Measurements from ENCODE around the gene UBAC2. TPM values are rescaled to one million over a fixed set of nuclear protein-coding genes. Genes with fewer than 3 reads are reported as not detected.

The UBAC2 gene
- polyA plus RNA-seq, 12 donors: 55.0 to 125 (median 89.2) TPM; not detected in 1

DNA sequence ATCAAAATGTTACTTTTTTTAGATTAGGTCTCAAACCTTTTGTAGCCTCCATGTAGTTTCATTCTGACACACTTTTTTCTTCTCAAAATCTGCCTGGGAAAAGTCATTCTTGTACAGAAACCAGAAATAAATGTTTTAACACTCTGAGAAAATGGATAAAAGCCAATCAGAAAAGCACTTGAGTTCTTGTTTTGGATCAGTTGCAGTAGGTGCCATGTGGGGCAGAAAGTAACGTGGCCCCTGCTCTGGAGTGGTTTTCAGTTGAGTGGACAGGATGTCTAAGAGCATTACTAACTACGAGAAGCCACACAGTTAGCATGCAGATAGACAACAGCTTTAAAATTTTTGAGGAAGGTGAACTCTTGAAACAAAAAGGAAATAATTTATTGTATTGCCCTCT lies 87.4 kb downstream of the UBAC2 start:
- no peak for DNase-seq

DNA sequence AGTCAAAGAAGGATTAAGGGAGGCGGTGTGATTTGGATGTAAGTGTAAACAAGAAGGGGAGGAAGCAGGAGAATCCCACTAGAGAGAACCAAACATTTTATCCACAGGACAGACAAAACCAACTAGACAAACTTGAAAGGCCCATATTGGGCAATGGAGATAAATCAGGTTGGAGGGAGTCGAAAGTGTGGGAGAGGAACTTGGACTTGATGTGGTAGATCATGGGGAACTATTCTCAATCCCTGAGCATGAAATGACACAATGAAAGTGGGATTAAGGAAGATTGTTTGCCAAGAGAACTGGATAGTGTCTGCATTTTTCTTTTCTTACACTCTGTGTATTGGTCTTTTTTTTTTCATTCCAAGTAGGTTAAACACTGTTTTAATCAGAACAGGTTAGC lies 88.6 kb downstream of the UBAC2 start:
- no peak for DNase-seq

DNA sequence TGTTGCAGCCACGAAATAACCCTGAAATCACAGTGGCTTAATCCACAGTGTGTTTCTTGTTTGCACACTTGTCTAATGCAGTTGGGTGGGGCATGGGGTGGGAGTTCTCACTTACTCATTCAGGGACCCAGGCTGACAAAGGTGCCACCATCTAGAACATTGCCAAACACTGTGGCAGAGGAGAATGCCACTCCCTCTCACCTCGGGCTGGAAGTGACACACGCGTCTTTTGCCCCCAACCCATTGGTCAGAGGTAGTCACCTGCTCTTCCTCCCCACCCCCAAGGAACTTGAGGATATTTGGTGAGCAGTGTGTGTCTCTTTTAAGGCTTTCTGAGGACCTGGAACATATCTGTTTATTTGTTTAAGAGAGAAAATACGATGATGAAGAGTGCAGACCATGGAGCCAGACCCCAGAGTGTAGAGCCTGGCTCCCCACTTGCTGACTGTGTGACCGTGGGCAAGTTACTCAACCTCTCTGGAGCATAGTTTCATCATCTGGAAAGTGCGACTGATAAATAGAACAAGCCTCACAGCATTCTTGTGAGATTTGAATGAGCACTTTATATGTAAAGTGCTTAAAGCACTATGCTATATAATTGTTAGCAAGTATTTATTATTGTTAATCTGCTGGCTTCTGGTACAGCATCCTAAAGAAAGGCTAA lies 89.2 kb downstream of the UBAC2 start:
- DNase-seq: no peak

GRCh38 chr13:99290894-99291293 lies 90.2 kb downstream of the UBAC2 start:
- DNase-seq: no peak

DNA sequence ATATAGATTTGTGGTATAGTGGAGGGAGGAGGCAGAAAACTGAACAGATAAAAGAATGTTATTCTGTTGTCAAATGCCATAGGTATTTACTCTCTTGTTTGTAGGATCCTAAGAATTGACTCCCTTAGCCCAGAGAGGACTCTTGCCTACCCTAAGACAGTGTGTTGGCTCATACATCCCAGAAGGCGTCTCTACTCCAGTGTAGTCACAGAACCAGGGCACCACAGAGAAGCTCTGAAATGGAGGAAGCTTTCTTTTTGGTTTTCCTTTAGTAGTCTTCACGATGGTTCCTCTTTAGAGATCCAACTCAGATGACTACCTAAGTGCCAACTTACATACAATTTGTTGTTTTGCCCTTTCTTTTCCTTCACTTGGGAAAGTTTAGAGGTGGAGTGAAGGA lies 92.5 kb downstream of the UBAC2 start:
- no peak for DNase-seq

GRCh38 chr13:99294198-99294597 lies 93.5 kb downstream of the UBAC2 start:
- no peak for DNase-seq

DNA sequence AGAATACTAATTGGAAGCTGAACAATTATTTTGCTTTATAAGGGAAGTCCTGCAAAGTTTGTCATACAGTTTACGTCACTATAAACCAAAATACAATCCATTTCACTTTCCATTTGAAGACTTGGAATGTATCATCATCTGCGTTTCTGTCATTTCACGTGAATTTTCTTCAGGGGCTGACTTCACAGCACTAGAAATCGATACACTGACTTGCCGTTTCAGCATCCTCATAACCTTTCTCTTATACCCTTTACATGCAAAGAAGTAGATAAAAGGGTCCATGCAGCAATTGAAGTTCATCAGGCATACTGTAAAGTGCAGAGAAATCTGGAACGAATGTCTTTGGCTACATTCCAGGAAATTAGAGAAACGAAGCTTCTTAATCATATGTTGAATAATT lies 94.3 kb downstream of the UBAC2 start:
- DNase-seq: no peak

DNA sequence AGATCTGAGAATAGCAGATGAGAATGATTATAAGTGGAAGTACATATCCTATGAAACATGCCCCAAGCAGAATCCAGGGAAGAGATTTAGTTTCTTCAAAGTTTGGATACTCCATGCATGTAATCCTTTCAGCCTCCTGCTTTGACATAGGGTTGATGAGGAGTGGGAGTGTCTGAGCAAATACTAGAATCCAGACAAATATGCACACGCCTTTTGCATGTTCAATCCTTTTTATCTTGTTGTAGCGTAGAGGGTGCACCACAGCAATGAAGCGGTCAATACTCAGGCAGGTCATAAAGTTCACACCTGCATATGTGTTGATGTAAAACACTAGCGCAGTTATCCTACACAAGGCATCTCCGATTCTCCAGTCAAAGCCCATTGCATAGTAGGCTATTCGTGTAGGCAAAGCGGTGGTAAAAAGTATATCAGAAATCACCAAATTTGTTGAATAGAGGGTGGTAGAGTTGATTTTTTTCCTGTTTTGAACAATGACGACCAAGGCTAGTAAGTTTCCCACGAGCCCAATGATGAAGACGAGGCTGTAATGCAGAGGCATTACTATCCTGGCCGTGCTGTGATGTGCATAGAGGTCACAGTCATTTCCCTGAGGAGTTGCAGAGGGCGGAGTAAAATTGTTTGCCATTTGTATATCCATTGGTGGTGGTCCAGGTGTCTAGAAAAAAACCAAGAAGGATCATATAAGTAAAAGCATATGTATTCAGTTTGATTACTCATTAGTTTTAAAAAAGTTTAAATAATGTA lies 95.0 kb downstream of the UBAC2 start:
- no peak for DNase-seq

DNA sequence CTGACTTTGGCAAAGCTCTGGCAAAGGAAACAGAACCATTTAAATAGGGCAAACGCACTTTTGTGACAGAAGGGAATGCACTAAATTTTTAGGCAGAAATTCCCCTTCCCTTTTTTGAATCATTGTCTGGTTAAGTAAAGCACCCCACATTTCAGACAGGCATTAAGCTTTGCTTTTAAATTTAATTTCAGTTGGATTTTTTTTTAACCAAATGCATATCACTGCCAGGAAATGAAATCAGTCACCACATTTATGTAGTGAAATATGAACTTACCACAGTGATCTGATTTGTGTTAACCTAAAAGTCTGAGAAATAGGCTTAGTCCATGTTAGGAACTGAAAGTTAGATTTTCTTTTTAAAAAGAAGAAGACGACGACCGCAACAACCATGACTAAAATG lies 95.7 kb downstream of the UBAC2 start:
- no peak for DNase-seq

DNA sequence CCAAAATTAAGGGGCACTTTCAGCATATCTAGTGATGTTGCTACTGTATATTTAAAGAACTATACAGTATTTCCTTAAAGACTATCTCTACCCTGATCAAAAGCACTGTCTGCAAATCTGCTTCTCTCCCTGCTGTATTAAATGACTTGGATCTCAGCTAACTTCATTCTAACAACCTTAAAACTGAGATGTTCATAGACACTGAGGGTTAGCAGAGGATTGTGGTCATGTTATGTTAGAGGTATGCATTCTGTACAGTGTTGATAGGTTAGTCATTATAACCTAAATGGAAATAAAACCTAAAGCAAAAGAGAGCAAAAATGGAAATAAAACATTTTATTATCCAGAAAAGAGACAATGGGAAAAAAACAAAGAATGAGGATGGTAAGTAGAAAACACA lies 96.7 kb downstream of the UBAC2 start:
- DNase-seq: no peak

DNA sequence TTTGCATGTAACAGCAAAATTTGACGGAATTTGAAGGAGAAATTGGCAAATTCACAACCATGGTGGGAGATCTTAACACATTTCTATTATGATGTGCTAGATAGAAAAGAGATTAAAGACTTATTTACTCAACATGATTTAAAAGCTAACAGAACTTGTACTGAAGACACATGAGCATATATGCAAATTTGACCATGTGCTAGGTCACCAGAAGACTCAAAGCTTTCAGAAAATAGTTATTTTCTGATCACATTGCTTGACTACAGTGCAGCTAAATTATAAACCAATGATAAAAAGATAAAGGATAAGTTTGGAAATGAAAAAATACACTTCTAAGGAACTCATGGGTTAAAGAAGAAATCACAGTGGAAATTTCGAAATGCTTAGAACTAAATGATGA lies 97.4 kb downstream of the UBAC2 start:
- no peak for DNase-seq

DNA sequence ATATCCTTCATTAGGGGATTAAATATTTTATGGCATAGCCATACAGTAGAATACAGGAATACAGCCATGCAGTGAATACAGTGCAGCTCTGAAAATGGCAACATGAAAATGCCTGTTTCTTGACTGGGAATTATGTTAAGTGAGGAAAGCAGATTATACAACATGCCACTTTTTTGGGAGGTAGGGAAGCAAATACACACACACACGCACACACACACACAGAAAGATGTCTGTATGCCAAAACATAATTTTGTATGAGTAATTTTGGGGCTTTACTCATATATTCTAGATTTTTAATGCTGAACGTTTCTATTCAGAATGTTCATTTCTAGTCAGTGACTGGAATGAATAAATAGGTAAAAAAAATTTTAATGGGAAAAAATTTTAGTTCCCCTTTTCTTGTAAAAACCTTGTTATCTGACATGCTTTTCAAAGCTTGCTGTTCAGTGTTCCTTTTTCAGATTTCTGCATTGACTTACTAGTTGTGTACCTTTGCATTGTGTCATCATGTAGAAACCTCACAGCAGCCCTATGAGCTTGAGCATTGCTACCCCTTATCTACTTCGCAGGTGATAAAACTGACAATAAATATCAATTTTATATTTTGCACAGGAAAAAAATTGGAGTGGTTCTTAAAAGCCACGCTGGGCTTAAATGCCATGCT lies 98.7 kb downstream of the UBAC2 start:
- no peak for DNase-seq

DNA sequence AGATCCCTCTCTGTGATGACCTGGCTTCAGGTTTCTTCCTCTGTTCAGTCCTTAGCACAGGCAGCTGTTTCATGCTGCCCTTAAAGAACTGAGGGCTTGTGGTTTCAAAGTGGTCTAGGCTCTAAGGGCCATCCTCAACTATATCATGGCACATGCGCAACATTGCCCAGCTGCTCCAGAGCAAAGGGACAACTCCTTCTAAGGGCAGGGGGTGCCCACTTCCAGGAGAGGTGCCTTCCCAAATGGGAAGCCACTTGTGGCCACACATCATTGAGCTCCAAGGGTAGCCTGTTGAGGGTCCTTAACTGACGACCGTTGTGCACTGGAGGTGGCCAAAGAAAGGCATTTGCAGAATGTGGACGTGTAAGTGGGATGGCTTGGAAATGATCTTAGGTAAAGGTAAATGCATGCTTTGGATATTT lies 99.3 kb downstream of the UBAC2 start:
- no peak for DNase-seq

DNA sequence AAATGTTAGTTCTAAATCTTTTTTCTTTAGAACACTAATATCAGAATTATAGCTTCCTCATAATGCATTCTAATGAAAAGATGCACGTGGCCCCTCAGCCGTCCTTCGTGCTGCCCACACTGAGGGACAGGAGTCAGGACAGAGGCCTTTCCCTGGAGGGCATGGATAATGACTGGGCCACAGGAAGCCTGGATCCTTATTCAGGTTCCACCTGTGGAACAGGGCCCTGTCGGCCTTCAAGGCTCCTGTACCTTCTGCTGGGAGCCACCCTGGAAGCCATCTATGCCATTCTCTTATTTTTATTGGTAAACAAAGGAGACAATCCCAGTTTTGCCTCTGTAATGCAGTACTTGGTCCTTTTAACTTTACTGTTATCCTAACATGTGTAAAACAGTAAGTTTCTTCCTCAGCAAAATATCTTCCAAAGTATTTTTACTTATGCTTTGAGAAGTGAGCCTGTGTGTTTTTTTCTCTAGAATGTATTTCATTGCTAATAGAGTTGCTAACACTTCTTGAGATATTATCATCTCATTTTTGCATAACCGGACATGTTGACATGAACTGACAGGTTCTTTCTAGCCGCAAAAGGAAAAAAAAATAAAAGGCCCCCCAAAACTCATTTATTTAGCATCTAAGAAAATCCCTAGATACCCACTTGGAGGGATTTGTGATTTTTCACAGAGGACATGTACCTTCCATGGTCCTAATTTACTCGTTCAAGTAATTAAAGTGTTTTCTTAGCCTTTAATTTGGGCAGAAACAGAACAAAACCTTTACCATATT lies 100.6 kb downstream of the UBAC2 start:
- no peak for DNase-seq

DNA sequence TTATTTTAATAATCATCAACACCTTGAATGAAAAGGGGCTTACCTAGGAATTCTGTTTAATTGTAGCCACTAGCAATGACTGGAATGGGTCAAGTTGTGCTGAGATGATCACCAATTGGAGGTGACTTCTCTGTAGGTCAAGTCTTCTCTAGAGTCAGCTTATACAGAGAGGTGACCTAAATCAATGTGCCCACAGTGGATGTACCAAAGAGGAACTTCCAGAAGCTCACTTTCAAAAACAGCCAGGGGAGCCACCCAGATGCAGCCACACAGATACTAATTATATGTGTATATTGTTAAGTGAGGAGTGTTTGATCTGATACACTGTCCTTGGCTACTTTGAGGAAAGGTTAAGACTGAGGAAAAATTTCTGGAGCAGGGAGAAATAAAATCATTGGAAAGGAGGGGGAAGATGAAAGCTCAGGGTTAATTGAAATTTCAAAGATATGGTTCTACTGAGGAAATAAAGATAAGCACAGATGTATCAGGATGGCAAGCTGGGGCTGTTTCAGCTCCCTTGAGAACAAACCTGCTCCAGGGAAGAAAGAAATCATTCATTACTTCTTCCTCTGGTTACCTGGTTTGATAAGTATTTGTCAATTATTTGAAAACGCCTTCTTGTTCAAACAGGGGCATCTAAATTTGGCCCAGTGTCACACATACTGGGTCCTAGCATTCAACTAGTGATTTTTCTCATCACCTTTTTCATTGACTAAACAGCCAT lies 101.4 kb downstream of the UBAC2 start:
- DNase-seq: no peak

DNA sequence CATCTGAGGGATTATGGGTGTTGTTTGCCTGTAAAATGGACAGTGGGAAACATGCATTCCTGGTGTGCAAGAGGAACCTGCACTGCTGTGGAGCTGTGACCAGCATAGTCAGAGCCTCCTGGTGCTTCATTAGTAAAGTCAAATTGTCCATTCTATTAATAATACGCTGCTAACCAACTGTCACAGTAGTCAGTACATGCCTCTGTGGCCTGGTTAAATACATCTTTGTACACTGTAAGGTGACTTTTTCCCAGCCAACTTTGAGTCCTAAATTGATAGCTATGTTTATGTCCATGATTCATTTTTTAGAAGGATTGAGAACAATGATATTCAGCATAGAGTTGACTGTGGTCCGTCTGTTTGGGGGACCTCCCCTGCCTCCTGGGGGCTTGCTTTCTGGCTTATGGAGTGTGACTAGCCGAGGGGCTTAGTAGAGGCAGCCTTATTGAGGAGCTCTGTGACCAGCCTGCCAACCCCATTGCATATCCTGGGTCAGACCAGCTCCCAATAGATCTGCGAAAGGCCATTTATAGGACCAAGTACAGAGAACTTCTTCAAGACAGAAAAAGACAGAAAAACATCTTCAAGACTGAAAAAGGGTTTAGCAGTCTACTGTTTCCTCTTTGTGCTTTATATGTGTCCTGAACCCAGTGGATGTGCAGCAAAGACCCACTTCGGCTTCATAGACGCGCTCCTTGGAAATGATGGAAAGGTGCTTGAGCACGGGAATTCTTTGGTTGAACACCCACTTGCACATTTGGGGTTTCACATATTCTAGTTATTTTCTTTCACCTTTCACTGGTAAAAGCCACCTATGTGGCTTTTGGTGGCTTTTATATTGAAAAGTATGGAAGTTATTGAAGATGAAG lies 102.2 kb downstream of the UBAC2 start:
- no peak for DNase-seq

DNA sequence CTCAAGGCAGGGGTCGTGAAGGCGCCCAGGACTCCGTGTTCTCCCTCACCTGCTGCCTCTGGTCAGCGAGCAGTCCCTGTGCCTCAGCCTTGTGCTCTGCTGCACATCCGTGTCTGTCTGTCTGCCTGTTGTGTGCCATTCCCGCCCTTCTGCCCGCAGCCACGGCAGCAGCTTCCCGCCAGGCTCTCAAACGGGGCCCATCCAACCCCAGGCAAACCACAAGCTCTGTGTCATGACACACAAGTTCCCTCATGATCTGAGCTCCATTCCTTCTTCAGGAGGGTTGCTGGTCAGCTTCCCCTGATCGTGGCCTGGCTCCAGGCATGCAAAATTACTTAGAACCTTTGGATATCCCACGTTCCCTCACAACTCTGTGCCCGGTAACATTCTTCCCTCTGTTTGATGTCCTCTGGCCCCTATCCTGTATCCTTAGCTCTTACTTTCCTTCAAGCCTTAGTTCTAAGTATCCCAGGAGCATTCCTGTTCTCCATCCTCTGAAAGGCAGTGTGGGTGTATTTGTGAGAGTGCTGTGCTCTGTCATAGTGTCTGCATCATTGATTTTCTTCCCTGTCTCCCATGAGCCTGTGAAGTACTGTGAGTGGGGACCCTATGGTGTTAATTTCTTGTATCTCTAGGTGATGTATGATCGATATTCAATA lies 103.3 kb downstream of the UBAC2 start:
- no peak for DNase-seq

GRCh38 chr13:99304541-99304940 lies 103.9 kb downstream of the UBAC2 start:
- DNase-seq: no peak

DNA sequence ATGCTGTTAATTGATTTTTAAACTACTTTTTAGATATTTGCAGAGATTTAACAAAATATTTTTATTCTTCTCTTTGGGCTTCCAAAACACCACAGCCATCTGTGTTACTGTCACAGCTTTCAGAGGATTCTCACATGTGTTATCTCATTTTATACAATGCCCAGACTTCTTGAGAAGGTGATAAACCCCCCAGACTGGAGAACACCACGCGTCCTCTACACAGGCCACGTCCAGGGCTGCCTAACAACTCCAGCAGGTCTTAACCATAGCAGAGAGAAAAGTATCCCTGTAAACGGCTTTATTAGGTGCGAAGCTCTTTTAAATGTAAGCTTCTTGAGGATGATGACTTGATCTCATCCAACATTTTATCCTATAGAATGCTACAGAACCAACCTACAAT lies 104.5 kb downstream of the UBAC2 start:
- no peak for DNase-seq

DNA sequence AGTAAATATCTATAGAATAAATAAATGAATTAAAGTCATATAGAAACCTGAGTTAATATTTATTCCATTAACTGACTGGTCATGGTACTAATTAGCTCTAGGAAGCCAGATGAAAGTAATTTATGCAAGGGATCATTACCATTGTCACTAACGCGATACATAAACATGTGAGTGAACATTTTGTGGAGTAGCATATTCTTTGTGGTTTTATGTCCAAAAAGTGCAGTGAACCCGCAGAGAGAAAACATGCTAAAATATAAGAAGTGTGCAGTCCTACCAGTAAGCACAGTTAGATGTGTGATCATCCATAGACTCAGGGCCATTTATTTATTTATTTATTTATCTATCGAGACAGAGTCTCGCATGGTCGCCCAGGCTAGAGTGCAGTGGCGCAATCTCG lies 104.9 kb downstream of the UBAC2 start:
- no peak for DNase-seq
